ENCODE results near the gene RIMS4. TPM values are rescaled to one million over a fixed set of nuclear protein-coding genes. Genes with fewer than 3 reads are reported as not detected.

RIMS4 gene
- total RNA-seq, 2 donors from 2014 or later, result 1.0 to 61.9 TPM

GRCh38 chr20:44850837-44851236, 40.5 kb upstream of the RIMS4 start:
- intact Hi-C loops (cut with DNase I), result no loop called here
- no peaks in the 10 kb centered on the region for H3K27me3 ChIP-seq (replicated peaks; ENCODE audit: insufficient read depth)
- no peaks in the 10 kb centered on the region for H3K4me1 ChIP-seq (replicated peaks)
- H3K9me3 ChIP-seq, result no peaks in the 10 kb centered on the region
- WGBS, result 63% methylated on average over 1 of the region's 1 CpG
- DNase-seq (ENCODE audit: low spot score), result no peak
- H3K4me3 ChIP-seq, result no peak overlapping the region
- H3K27ac ChIP-seq, result no peak overlapping the region
- no peak for TF ChIP-seq POLR2AphosphoS5 (IDR thresholded peaks at IDR 0.05)
- no peak for TF ChIP-seq POLR2A (IDR thresholded peaks at IDR 0.05)
- TF ChIP-seq CTCF (IDR thresholded peaks at IDR 0.05), result no peak
- H3K36me3 ChIP-seq, result no peaks in the 10 kb centered on the region

- TF ChIP-seq CTCF (IDR thresholded peaks at IDR 0.05) (no peak), POLR2A (IDR thresholded peaks at IDR 0.05) (no peak), POLR2AphosphoS5 (IDR thresholded peaks at IDR 0.05) (no peak)
- no peaks in the 10 kb centered on the region for H3K27me3 ChIP-seq (replicated peaks; ENCODE audit: insufficient read depth)
- intact Hi-C loops (cut with DNase I), result no loop called here
- H3K9me3 ChIP-seq, result no peaks in the 10 kb centered on the region
- no peak overlapping the region for H3K4me3 ChIP-seq
- no peaks in the 10 kb centered on the region for H3K36me3 ChIP-seq
- no peaks in the 10 kb centered on the region for H3K4me1 ChIP-seq (replicated peaks)
- H3K27ac ChIP-seq, result no peak overlapping the region
- 60% methylated on average over 3 of the region's 3 CpGs for WGBS
- DNase-seq (ENCODE audit: low spot score), result no peak
These were observed 39.9 kb upstream of the RIMS4 start for GRCh38 chr20:44850272-44850671.

GRCh38 chr20:44849703-44850102, 39.4 kb upstream of the RIMS4 start:
- Histone ChIP-seq H3K9me3 (no peaks in the 10 kb centered on the region), H3K4me1 (replicated peaks) (no peaks in the 10 kb centered on the region), H3K4me3 (no peak overlapping the region), H3K36me3 (no peaks in the 10 kb centered on the region), H3K27ac (no peak overlapping the region), H3K27me3 (replicated peaks; ENCODE audit: insufficient read depth) (no peaks in the 10 kb centered on the region)
- DNase-seq (ENCODE audit: low spot score), result no peak
- TF ChIP-seq CTCF (IDR thresholded peaks at IDR 0.05), result no peak
- no peak for TF ChIP-seq POLR2A (IDR thresholded peaks at IDR 0.05)
- intact Hi-C loops (cut with DNase I), result no loop called here
- 77% methylated on average over 1 of the region's 1 CpG for WGBS

- H3K4me3 ChIP-seq, result no peak overlapping the region
- no peaks in the 10 kb centered on the region for H3K4me1 ChIP-seq (replicated peaks)
- intact Hi-C loops (cut with DNase I), result no loop called here
- H3K9me3 ChIP-seq, result no peaks in the 10 kb centered on the region
- WGBS, result 61% methylated on average over 4 of the region's 4 CpGs
- H3K27me3 ChIP-seq (replicated peaks; ENCODE audit: insufficient read depth), result no peaks in the 10 kb centered on the region
- H3K36me3 ChIP-seq, result no peaks in the 10 kb centered on the region
- no peak overlapping the region for H3K27ac ChIP-seq
- no peak for DNase-seq (ENCODE audit: low spot score)
- no peak for TF ChIP-seq POLR2AphosphoS5 (IDR thresholded peaks at IDR 0.05)
- no peak for TF ChIP-seq CTCF (IDR thresholded peaks at IDR 0.05)
- no peak for TF ChIP-seq POLR2A (IDR thresholded peaks at IDR 0.05)
These were observed 38.1 kb upstream of the RIMS4 start for GRCh38 chr20:44848254-44849015.

GRCh38 chr20:44843876-44844275, 33.5 kb upstream of the RIMS4 start:
- Histone ChIP-seq H3K27me3 (replicated peaks; ENCODE audit: insufficient read depth) (no peaks in the 10 kb centered on the region), H3K36me3 (no peaks in the 10 kb centered on the region), H3K4me1 (replicated peaks) (no peaks in the 10 kb centered on the region), H3K27ac (no peak overlapping the region), H3K4me3 (no peak overlapping the region), H3K9me3 (no peaks in the 10 kb centered on the region)
- intact Hi-C loops (cut with DNase I), result no loop called here
- TF ChIP-seq POLR2AphosphoS5 (IDR thresholded peaks at IDR 0.05) (no peak), POLR2A (IDR thresholded peaks at IDR 0.05) (no peak), CTCF (IDR thresholded peaks at IDR 0.05) (no peak)
- DNase-seq (ENCODE audit: low spot score), result no peak
- 79% methylated on average over 5 of the region's 5 CpGs for WGBS

Data from prostate gland (tissue), 2 donors.